OCI-LY7 (cell line): Measurements from ENCODE around the gene LRIG1. TPM values are rescaled to one million over a fixed set of nuclear protein-coding genes. Genes with fewer than 3 reads are reported as not detected.

Source experiments
- BruUV-seq: library from RNA; stranded (reverse); fragments of 400-500 nt; replicated peaks from 2 replicates; lab custom pipeline; 2021; lab: Mats Ljungman, UMichigan
- CTCF ChIA-PET: fragments of 300-600 bp; sonication (Branson Sonifier 250); formaldehyde crosslinking; loops from one replicate; lab custom pipeline; 2022; ENCODE audit warnings: antibody characterized with exemption; ENCODE audit not compliant: unreplicated experiment; lab: Charles Lee
- POLR2A ChIA-PET: fragments of 300-600 bp; sonication (Branson Sonifier 250); formaldehyde crosslinking; loops from one replicate; lab custom pipeline; 2022; ENCODE audit warnings: antibody characterized with exemption; lab: Charles Lee
- DNase-seq: peaks from one replicate; pipeline ENCODE4 v3.0.0-alpha.2; 2015; ENCODE audit warnings: low spot score
- H2AFZ ChIP-seq: fragments of 200-600 bp; sonication (generic), shearing (Covaris generic); 2 replicates; pipeline ENCODE4 v1.6.1; 2014; ENCODE audit warnings: mild to moderate bottlenecking, antibody characterized with exemption, low read length, moderate library complexity
- H3K27ac ChIP-seq: fragments of 200-600 bp; sonication (generic); 2 replicates; pipeline ENCODE4 v1.5.1; 2014; ENCODE audit warnings: mixed run types, low read depth, mild to moderate bottlenecking, moderate library complexity, low read length, inconsistent platforms; ENCODE audit not compliant: poor library complexity, severe bottlenecking
- H3K36me3 ChIP-seq: fragments of 200-600 bp; sonication (generic); 2 replicates; pipeline ENCODE4 v1.6.1; 2014; ENCODE audit warnings: mild to moderate bottlenecking, antibody characterized with exemption, low read length, moderate library complexity, mixed read lengths; ENCODE audit not compliant: insufficient read depth
- H3K4me1 ChIP-seq: fragments of 200-600 bp; sonication (generic); 2 replicates; pipeline ENCODE4 v1.5.1; 2014; ENCODE audit warnings: mild to moderate bottlenecking, low read length; ENCODE audit not compliant: insufficient read depth, poor library complexity, severe bottlenecking
- H3K4me2 ChIP-seq: fragments of 200-600 bp; sonication (generic); 2 replicates; pipeline ENCODE4 v1.6.1; 2014; ENCODE audit warnings: mild to moderate bottlenecking, low read length
- H3K4me3 ChIP-seq: fragments of 200-600 bp; sonication (generic); 2 replicates; pipeline ENCODE4 v1.5.1; 2014; ENCODE audit warnings: mild to moderate bottlenecking, low read depth, low read length; ENCODE audit not compliant: poor library complexity, severe bottlenecking
- H3K79me2 ChIP-seq: fragments of 200-600 bp; sonication (generic); 2 replicates; pipeline ENCODE4 v1.6.1; 2016; ENCODE audit warnings: low read depth, mild to moderate bottlenecking, low read length, moderate library complexity, mixed read lengths; ENCODE audit not compliant: insufficient read depth
- H3K9me2 ChIP-seq: fragments of 200-600 bp; sonication (generic); 2 replicates; pipeline ENCODE4 v1.6.1; 2016; ENCODE audit warnings: mild to moderate bottlenecking, low read length, mixed read lengths; ENCODE audit not compliant: insufficient read depth
- H3K9me3 ChIP-seq: fragments of 200-600 bp; sonication (generic); 2 replicates; pipeline ENCODE4 v1.6.1; 2014; ENCODE audit warnings: mild to moderate bottlenecking, mixed run types, low read length, mixed read lengths
- H4K20me1 ChIP-seq: fragments of 200-600 bp; sonication (generic); 2 replicates; pipeline ENCODE4 v1.6.1; 2014; ENCODE audit warnings: mild to moderate bottlenecking, antibody characterized with exemption, low read length, moderate library complexity, mixed read lengths; ENCODE audit not compliant: insufficient read depth
- EZH2phosphoT487 ChIP-seq: fragments of 200-600 bp; sonication (generic); IDR thresholded peaks from 2 replicates; pipeline ENCODE4 v1.6.1; 2018; ENCODE audit warnings: low read depth, borderline replicate concordance, mild to moderate bottlenecking, mixed run types, antibody characterized with exemption, low read length, moderate library complexity, mixed read lengths
- intact Hi-C: fragments of 100-400 bp; cut with micrococcal nuclease; formaldehyde crosslinking; loops from one replicate; pipeline ENCODE4 v1.10.0; 2022; ENCODE audit not compliant: unreplicated experiment
- total RNA-seq, 2 experiments: library from RNA; depleted of rRNA in 1 of 2; stranded (reverse); fragments of >200 nt in 1 of 2; shearing (Covaris generic) in 1 of 2; gene quantifications; 2 replicates each; pipeline ENCODE4 v1.2.3, GENCODE V29; 2014 to 2022
- TF ChIP-seq, protein P1 (sequence below): fragments of 200-600 bp; sonication (generic); conservative IDR thresholded peaks from 2 replicates; pipeline ENCODE4 v1.5.1; 2014; ENCODE audit warnings: mild to moderate bottlenecking, antibody characterized with exemption, low read length, moderate library complexity, mixed read lengths

LRIG1 gene
- total RNA-seq, 2 experiments from 2014 or later, result 84.2 to 115 TPM

DNA sequence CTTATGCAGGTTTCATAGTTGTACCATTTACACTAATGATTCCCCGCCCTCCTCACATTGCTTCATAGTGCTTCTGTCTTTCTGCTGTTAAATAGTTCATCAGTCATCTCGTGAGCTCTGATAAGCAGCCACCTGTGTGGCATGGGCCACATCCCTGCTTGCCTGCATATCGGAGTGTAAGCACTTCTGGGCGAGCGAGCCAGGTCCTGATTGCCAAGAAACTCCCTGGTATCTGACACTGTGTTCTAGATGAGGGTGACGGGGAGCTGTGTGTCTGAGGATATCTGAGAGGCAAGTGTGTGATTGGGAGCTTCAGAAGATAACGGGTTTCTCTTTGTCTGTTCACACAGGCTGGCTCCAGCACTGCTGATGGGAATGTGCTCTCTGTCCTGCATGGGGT lies 130.6 kb downstream of the LRIG1 start:
- ChIA-PET POLR2A (no interaction called here), CTCF (no interaction called here)
- Histone ChIP-seq H3K27ac (no peak overlapping the region), H3K4me2 (no peak overlapping the region), H3K9me3 (no peaks in the 10 kb centered on the region), H3K9me2 (no peaks in the 10 kb centered on the region), H2AFZ (no peak overlapping the region), H3K36me3 (peaks cover 54% of the 10 kb centered on the region), H4K20me1 (no peaks in the 10 kb centered on the region), H3K4me3 (no peak overlapping the region), H3K79me2 (no peaks in the 10 kb centered on the region), H3K4me1 (peaks cover 24% of the 10 kb centered on the region)
- TF ChIP-seq EZH2phosphoT487, result no peak
- TF ChIP-seq, protein P1, sequence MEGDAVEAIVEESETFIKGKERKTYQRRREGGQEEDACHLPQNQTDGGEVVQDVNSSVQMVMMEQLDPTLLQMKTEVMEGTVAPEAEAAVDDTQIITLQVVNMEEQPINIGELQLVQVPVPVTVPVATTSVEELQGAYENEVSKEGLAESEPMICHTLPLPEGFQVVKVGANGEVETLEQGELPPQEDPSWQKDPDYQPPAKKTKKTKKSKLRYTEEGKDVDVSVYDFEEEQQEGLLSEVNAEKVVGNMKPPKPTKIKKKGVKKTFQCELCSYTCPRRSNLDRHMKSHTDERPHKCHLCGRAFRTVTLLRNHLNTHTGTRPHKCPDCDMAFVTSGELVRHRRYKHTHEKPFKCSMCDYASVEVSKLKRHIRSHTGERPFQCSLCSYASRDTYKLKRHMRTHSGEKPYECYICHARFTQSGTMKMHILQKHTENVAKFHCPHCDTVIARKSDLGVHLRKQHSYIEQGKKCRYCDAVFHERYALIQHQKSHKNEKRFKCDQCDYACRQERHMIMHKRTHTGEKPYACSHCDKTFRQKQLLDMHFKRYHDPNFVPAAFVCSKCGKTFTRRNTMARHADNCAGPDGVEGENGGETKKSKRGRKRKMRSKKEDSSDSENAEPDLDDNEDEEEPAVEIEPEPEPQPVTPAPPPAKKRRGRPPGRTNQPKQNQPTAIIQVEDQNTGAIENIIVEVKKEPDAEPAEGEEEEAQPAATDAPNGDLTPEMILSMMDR, result no peak
- intact Hi-C loops, result no loop called here
- no peak for DNase-seq
- no TSS peak for BruUV-seq

DNA sequence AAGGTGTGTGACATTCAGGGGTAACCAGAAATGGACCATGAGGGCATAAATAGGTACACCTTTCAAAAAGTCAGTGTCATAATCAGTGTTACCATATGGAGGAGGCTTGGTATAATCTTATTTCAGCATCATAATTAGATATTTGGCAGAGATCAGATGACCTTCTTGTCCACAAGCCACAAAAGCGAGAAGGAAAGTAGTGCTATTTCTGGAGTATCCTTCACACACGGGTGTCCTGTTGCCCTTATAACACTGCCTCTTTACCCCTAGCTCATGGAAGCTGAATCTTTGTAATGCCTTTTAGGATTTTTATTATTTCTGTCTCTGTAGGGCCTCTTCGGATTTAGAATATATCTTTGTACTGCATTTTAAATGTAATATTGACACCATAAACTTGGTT lies 132.8 kb downstream of the LRIG1 start:
- no peak for TF ChIP-seq EZH2phosphoT487
- TF ChIP-seq, protein P1, result no peak
- H3K27ac ChIP-seq, result no peak overlapping the region
- H4K20me1 ChIP-seq, result no peaks in the 10 kb centered on the region
- H3K79me2 ChIP-seq, result no peaks in the 10 kb centered on the region
- no TSS peak for BruUV-seq
- no peak overlapping the region for H3K4me3 ChIP-seq
- no peaks in the 10 kb centered on the region for H3K9me3 ChIP-seq
- no peak overlapping the region for H3K4me2 ChIP-seq
- CTCF ChIA-PET, result no interaction called here
- POLR2A ChIA-PET, result no interaction called here
- intact Hi-C loops, result no loop called here
- H2AFZ ChIP-seq, result no peak overlapping the region
- H3K4me1 ChIP-seq, result peaks cover 24% of the 10 kb centered on the region
- H3K9me2 ChIP-seq, result no peaks in the 10 kb centered on the region
- H3K36me3 ChIP-seq, result peaks cover 34% of the 10 kb centered on the region
- DNase-seq, result no peak

DNA sequence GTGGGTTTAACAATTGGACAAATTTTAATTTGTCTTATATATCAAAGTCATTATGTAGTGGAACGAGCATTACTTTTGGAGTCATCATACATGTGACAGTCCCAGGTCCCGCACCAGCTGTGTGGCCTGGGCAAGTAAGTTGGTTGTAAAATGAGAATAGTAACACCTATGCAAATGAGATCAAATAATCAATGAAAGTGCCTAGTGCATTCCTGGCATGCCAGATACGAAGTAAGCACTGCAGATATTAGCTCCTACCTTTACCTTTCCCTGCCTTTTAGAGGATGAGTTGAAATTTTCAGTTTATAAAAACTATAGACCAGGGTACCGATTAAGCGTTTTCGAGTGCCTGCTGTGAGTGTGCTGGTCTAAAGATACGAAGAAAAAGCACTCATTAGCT lies 134.1 kb downstream of the LRIG1 start:
- Histone ChIP-seq H3K4me2 (no peak overlapping the region), H3K4me3 (no peak overlapping the region), H2AFZ (no peak overlapping the region), H3K4me1 (peaks cover 24% of the 10 kb centered on the region), H3K27ac (no peak overlapping the region), H3K9me3 (no peaks in the 10 kb centered on the region), H3K79me2 (no peaks in the 10 kb centered on the region), H3K36me3 (peaks cover 21% of the 10 kb centered on the region), H3K9me2 (no peaks in the 10 kb centered on the region), H4K20me1 (no peaks in the 10 kb centered on the region)
- no peak for DNase-seq
- intact Hi-C loops, result no loop called here
- ChIA-PET CTCF (no interaction called here), POLR2A (no interaction called here)
- no peak for TF ChIP-seq EZH2phosphoT487
- TF ChIP-seq, protein P1, result no peak
- no TSS peak for BruUV-seq
